RWPE1 (cell line): ENCODE measurements around the gene WAC.
"Not testable (repeated sequence)": the region's sequence is repeated elsewhere in the genome, so short reads cannot be mapped to it uniquely, and the experiment has no call there.

Experiments used
- CTCF ChIA-PET: fragments of 350-600 bp; sonication (Branson Sonifier 250); formaldehyde crosslinking; extraction: SDS; loops from one replicate; lab custom pipeline; 2021; lab: Yijun Ruan, JAX
- POLR2A ChIA-PET: fragments of 400-600 bp; formaldehyde crosslinking; extraction: SDS; loops from one replicate; lab custom pipeline; 2020; ENCODE audit warnings: antibody characterized with exemption; ENCODE audit not compliant: low non-redundant PET; lab: Yijun Ruan, JAX
- DNase-seq: peaks from one replicate; pipeline ENCODE4 v3.0.0; 2012; ENCODE audit warnings: low spot score
- H3K27ac ChIP-seq: fragments of 450-650 bp; 2 replicates; pipeline ENCODE4 v1.5.1; 2017
- CTCF ChIP-seq: fragments of 450-650 bp; conservative IDR thresholded peaks from 2 replicates; pipeline ENCODE4 v1.5.1; 2017; ENCODE audit warnings: low read depth, mild to moderate bottlenecking

Gene WAC

DNA sequence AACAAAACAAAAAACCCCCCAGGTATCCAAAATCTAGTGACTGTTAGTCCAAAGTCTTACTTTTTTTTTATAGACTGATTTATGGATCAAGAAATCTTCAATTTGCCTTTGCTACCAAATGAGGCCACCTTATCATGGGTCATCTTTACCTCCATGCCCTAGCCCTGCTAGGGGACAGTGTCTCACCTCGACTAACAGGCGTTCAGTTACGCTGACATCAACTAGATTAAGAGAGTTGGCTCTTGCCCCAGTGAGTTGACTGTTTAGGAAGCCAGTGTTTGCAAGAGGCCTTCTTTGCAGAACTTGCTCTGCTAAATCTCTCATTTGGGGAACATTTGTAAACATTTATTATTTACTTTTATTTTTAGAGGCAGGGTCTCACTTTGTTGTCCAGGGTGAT lies 36.9 kb upstream of the WAC start:
- H3K27ac ChIP-seq: no peak overlapping the region
- TF ChIP-seq CTCF: no peak
- no peak for DNase-seq
- ChIA-PET CTCF (interaction anchor here (0.6 to 0.7 kb wide), 2 partner anchors 26 to 1437 kb away, joined by 3 to 4 read pairs; no protein-coding TSS in a partner anchor), POLR2A (no interaction called here)

GRCh38 chr10:28496481-28496961 lies 36.4 kb upstream of the WAC start:
- no peak overlapping the region for H3K27ac ChIP-seq
- CTCF ChIA-PET: interaction anchor here (0.6 to 0.7 kb wide), 2 partner anchors 27 to 1437 kb away, joined by 3 to 4 read pairs; no protein-coding TSS in a partner anchor
- no peak for TF ChIP-seq CTCF
- DNase-seq: no peak
- POLR2A ChIA-PET: no interaction called here

DNA sequence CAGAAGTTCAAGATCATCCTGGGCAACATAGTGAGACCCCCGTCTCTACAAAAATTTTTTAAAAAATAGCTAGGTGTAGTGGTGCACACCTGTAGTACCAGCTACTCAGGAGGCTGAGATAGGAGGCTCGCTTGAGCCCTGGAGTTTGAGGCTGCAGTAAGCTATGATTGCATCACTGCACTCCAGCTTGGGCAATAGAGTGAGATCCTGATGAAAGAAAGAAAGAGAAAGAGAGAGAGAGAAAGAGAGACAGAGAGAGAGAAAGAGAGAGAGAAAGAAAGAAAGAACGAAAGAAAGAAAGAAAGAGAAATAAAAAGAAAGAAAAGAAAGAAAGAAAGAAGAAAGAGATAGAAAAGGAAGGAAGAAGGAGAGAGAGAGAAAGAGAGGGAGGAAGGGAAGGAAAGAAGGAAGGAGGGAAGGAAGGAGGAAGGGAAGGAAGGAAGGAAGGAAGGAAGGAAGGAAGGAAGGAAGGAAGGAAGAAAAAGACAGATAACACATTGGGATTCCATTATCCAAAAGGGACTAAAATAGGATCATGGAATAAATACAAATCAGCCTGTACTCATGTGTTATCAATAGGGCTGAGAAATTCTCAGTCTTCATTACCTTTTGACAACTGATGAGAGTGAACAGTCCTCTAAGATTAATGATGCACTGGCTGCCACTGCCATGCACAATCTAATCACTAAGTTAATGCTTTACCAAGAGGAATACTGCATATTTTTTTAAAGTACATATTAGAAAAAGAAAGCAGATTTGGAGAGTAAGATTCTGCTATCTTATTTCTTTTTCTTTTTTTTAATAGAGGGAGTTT lies 35.4 kb upstream of the WAC start:
- no peak for TF ChIP-seq CTCF
- POLR2A ChIA-PET: no interaction called here
- H3K27ac ChIP-seq: no peak overlapping the region
- DNase-seq: no peak
- CTCF ChIA-PET: no interaction called here

DNA sequence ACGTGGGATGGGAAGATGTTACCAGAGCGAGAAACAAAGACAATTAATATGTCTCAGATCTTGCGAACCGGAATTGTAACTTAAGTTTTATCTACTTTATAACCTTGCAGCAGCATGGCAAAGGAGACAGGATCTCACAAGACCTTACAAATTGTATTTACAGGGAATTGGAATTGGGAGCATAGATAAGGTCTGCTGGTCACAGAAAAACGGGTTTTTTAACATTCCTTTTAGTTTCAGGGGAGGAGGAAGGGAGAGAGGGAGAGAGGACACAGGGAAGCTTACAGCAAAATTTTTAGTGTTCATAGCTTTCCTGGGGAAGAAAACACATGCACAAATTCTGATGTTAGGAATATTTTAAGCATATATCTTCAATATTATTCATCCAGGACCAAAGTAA lies 32.7 kb upstream of the WAC start:
- CTCF ChIA-PET, DNase-seq, POLR2A ChIA-PET, H3K27ac ChIP-seq: not testable (repeated sequence)

GRCh38 chr10:28503114-28503513 lies 29.8 kb upstream of the WAC start:
- POLR2A ChIA-PET: no interaction called here
- H3K27ac ChIP-seq: no peak overlapping the region
- peak; percentile 46 for TF ChIP-seq CTCF
- CTCF ChIA-PET: interaction anchor here (0.6 kb wide), 1 partner anchor 129 kb away, joined by 5 read pairs; no protein-coding TSS in a partner anchor
- DNase-seq: peak; percentile 59

GRCh38 chr10:28505359-28505959 lies 27.5 kb upstream of the WAC start:
- CTCF ChIA-PET: no interaction called here
- no peak for TF ChIP-seq CTCF
- POLR2A ChIA-PET: no interaction called here
- H3K27ac ChIP-seq: no peak overlapping the region
- no peak for DNase-seq
